Trophoblast cell (in vitro differentiated cells and primary cell): Measurements from ENCODE around the gene CARM1.
A peak's percentile ranks its signal among the peaks of the same experiment; 100 is the strongest.

Experiments used
- DNase-seq, 2 donors: peaks; one replicate each; pipeline ENCODE4 v3.0.0-alpha.2; 2016
- H2AFZ ChIP-seq: 2 replicates; pipeline ENCODE4 v1.6.1; 2013; ENCODE audit warnings: low read length, moderate library complexity, mild to moderate bottlenecking; ENCODE audit not compliant: insufficient read depth, poor library complexity
- H2AK5ac ChIP-seq: 2 replicates; pipeline ENCODE4 v1.6.1; 2013; ENCODE audit warnings: mild to moderate bottlenecking, low read length
- H2BK120ac ChIP-seq: 2 replicates; pipeline ENCODE4 v1.6.1; 2013; ENCODE audit warnings: low read length, mild to moderate bottlenecking, moderate library complexity; ENCODE audit not compliant: insufficient read depth, poor library complexity
- H2BK12ac ChIP-seq: 2 replicates; pipeline ENCODE4 v1.6.1; 2013; ENCODE audit warnings: mild to moderate bottlenecking, low read length, moderate library complexity
- H2BK5ac ChIP-seq: 2 replicates; pipeline ENCODE4 v1.6.1; 2013; ENCODE audit warnings: low read length, low read depth, moderate library complexity, mild to moderate bottlenecking; ENCODE audit not compliant: poor library complexity
- H3K14ac ChIP-seq: 2 replicates; pipeline ENCODE4 v1.6.1; 2013; ENCODE audit warnings: mild to moderate bottlenecking, low read length
- H3K18ac ChIP-seq: 2 replicates; pipeline ENCODE4 v1.6.1; 2013; ENCODE audit warnings: mild to moderate bottlenecking, low read length
- H3K23ac ChIP-seq: 2 replicates; pipeline ENCODE4 v1.6.1; 2013; ENCODE audit warnings: low read length
- H3K27ac ChIP-seq: 2 replicates; pipeline ENCODE4 v1.5.1; 2013; ENCODE audit warnings: low read depth, mild to moderate bottlenecking, inconsistent platforms, low read length, moderate library complexity
- H3K27me3 ChIP-seq: 2 replicates; pipeline ENCODE4 v1.6.1; 2013; ENCODE audit warnings: inconsistent platforms, mild to moderate bottlenecking, low read length, moderate library complexity; ENCODE audit not compliant: insufficient read depth
- H3K36me3 ChIP-seq, 2 experiments: 1 replicate in 1 of 2; 2 replicates in 1 of 2; pipeline ENCODE4 v1.6.1; 2013; ENCODE audit warnings: low read length in 2 of 2, mild to moderate bottlenecking in 2 of 2, moderate library complexity in 1 of 2; ENCODE audit not compliant: insufficient read depth in 2 of 2, control insufficient read depth in 1 of 2
- H3K4ac ChIP-seq: 2 replicates; pipeline ENCODE4 v1.6.1; 2013; ENCODE audit warnings: low read depth, mild to moderate bottlenecking, low read length, moderate library complexity
- H3K4me1 ChIP-seq, 2 experiments: 1 replicate in 1 of 2; 2 replicates in 1 of 2; pipeline ENCODE4 v1.6.1; 2013; ENCODE audit warnings: low read length in 2 of 2, mild to moderate bottlenecking in 2 of 2, moderate library complexity in 1 of 2; ENCODE audit not compliant: insufficient read depth in 2 of 2, control insufficient read depth in 1 of 2
- H3K4me2 ChIP-seq: 2 replicates; pipeline ENCODE4 v1.6.1; 2013; ENCODE audit warnings: inconsistent platforms, mild to moderate bottlenecking, low read length, moderate library complexity
- H3K4me3 ChIP-seq: 2 replicates; pipeline ENCODE4 v1.5.1; 2013; ENCODE audit warnings: mild to moderate bottlenecking, low read depth, low read length, inconsistent platforms
- H3K79me1 ChIP-seq: one replicate; pipeline ENCODE4 v1.6.1; 2013; ENCODE audit warnings: low read length
- H3K79me2 ChIP-seq: 2 replicates; pipeline ENCODE4 v1.6.1; 2013; ENCODE audit warnings: low read length, mild to moderate bottlenecking; ENCODE audit not compliant: control insufficient read depth, insufficient read depth, poor library complexity
- H3K9ac ChIP-seq: 2 replicates; pipeline ENCODE4 v1.6.1; 2013; ENCODE audit warnings: mild to moderate bottlenecking, low read length
- H3K9me3 ChIP-seq: 2 replicates; pipeline ENCODE4 v1.6.1; 2013; ENCODE audit warnings: low read depth, mild to moderate bottlenecking, control low read depth, inconsistent platforms, low read length; ENCODE audit not compliant: insufficient read depth
- H4K12ac ChIP-seq: 2 replicates; pipeline ENCODE4 v1.6.1; 2013; ENCODE audit warnings: low read depth, mild to moderate bottlenecking, low read length, moderate library complexity
- H4K8ac ChIP-seq: 2 replicates; pipeline ENCODE4 v1.6.1; 2013; ENCODE audit warnings: low read depth, mild to moderate bottlenecking, low read length, moderate library complexity
- H4K91ac ChIP-seq: one replicate; pipeline ENCODE4 v1.6.1; 2013; ENCODE audit warnings: low read depth, mild to moderate bottlenecking, low read length, moderate library complexity
- WGBS: extraction: QIAGEN DNeasy Blood & Tissue Kit; methylation state at CpG from one replicate; pipeline ENCODE4 v1.1.7; 2013; ENCODE audit warnings: missing lambda C conversion rate; ENCODE audit not compliant: insufficient read length, insufficient coverage; ENCODE audit errors: extremely low coverage; 5-methylcytosine and 5-hydroxymethylcytosine counted together

Gene CARM1

DNA sequence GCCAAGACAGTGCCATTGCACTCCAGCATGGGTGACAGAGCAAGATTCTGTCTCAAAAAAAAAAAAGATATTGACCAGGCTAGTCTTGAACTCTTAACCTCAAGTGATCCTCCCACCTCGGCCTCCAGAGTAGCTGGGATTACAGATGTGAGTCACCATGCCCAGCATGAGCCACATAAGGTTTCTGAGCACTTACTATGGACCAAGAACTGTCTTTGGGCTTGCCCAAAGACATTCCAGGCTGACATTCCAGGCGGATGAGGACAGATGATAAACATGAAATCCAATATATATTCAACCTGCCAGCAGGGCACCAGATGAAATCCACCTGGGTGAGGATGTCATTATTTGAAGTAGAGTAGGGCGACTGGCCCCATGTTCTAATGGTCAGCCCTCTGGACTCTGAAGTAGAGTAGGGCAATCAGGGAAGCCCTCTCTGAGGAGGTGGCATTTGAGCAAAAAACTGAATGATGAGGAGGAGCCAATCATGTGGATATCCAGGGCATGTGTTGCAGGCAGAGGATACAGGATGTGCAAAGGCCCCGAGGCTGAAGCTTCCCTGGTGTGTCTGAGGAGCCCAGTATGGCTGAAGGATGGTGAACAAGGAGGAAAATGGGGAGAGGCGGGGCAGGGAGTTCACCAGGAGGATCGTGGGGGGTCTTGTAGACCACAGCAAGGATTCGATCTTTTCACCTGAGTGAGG is 19.1 kb upstream of the CARM1 start:
- Histone ChIP-seq H3K14ac (no peak overlapping the region), H3K23ac (peak overlapping the region; percentile 40), H3K9me3 (peaks cover 3% of the 10 kb centered on the region), H3K4me1 (no peaks in the 10 kb centered on the region), H2BK120ac (no peak overlapping the region), H3K27ac (no peak overlapping the region), H3K4me2 (no peak overlapping the region), H3K9ac (no peak overlapping the region), H2AFZ (no peak overlapping the region), H3K79me1 (no peaks in the 10 kb centered on the region), H2BK12ac (no peak overlapping the region), H3K79me2 (no peaks in the 10 kb centered on the region), H2BK5ac (no peak overlapping the region), H3K4me3 (no peak overlapping the region), H3K27me3 (no peaks in the 10 kb centered on the region), H4K12ac (no peak overlapping the region), H4K8ac (no peak overlapping the region), H3K36me3 (no peaks in the 10 kb centered on the region), H4K91ac (no peak overlapping the region), H3K4ac (no peak overlapping the region), H2AK5ac (no peak overlapping the region), H3K18ac (no peak overlapping the region)
- peak; percentile 75 to 81 for DNase-seq
- WGBS: no CpG with 5 or more reads among the region's 7 CpGs

DNA sequence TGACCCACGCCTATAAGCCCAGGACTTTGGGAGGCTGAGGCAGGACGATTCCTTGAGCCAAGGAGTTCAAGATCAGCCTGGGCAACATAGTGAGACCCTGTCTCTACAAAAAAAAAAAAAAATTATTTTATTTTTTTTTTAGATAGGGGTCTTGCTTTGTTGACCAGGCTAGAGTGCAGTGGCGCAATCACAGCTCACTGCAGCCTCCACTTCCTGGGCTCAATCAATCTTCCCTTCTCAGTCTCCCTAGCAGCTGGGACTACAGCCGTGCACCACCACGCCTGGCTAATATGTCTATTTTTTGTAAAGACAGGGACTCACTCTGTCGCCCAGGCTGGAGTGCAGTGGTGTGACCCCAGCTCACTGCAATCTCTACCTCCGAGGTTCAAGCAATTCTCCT is 18.4 kb upstream of the CARM1 start:
- no peaks in the 10 kb centered on the region for H3K4me1 ChIP-seq
- H3K9ac ChIP-seq: no peak overlapping the region
- H3K27me3 ChIP-seq: no peaks in the 10 kb centered on the region
- no peak overlapping the region for H2BK5ac ChIP-seq
- H4K12ac ChIP-seq: no peak overlapping the region
- no peak overlapping the region for H2BK12ac ChIP-seq
- no peak for DNase-seq
- WGBS: no CpG with 5 or more reads among the region's 7 CpGs
- no peak overlapping the region for H3K18ac ChIP-seq
- no peak overlapping the region for H4K91ac ChIP-seq
- peaks cover 3% of the 10 kb centered on the region for H3K9me3 ChIP-seq
- H3K79me1 ChIP-seq: no peaks in the 10 kb centered on the region
- H2AK5ac ChIP-seq: no peak overlapping the region
- H3K14ac ChIP-seq: no peak overlapping the region
- H3K4me2 ChIP-seq: no peak overlapping the region
- H4K8ac ChIP-seq: no peak overlapping the region
- H3K4me3 ChIP-seq: no peak overlapping the region
- no peak overlapping the region for H2BK120ac ChIP-seq
- no peak overlapping the region for H3K27ac ChIP-seq
- H3K79me2 ChIP-seq: no peaks in the 10 kb centered on the region
- no peak overlapping the region for H3K23ac ChIP-seq
- no peak overlapping the region for H2AFZ ChIP-seq
- H3K4ac ChIP-seq: no peak overlapping the region
- H3K36me3 ChIP-seq: no peaks in the 10 kb centered on the region

GRCh38 chr19:10854350-10855089 is 16.8 kb upstream of the CARM1 start:
- Histone ChIP-seq H4K91ac (no peak overlapping the region), H2AFZ (no peak overlapping the region), H2BK5ac (no peak overlapping the region), H3K18ac (no peak overlapping the region), H3K14ac (no peak overlapping the region), H2AK5ac (no peak overlapping the region), H3K4me3 (no peak overlapping the region), H3K27me3 (no peaks in the 10 kb centered on the region), H3K4ac (no peak overlapping the region), H3K23ac (no peak overlapping the region), H3K79me2 (no peaks in the 10 kb centered on the region), H2BK12ac (no peak overlapping the region), H3K9ac (no peak overlapping the region), H3K4me2 (no peak overlapping the region), H3K9me3 (peaks cover 3% of the 10 kb centered on the region), H3K4me1 (no peaks in the 10 kb centered on the region), H4K8ac (no peak overlapping the region), H3K27ac (no peak overlapping the region), H3K79me1 (no peaks in the 10 kb centered on the region), H3K36me3 (no peaks in the 10 kb centered on the region), H4K12ac (no peak overlapping the region), H2BK120ac (no peak overlapping the region)
- no peak for DNase-seq
- no CpG with 5 or more reads among the region's 7 CpGs for WGBS

- no CpG with 5 or more reads among the region's 5 CpGs for WGBS
- Histone ChIP-seq H2AK5ac (no peak overlapping the region), H2BK5ac (no peak overlapping the region), H3K9ac (no peak overlapping the region), H3K4me2 (no peak overlapping the region), H3K27ac (no peak overlapping the region), H3K79me2 (no peaks in the 10 kb centered on the region), H3K27me3 (no peaks in the 10 kb centered on the region), H3K79me1 (no peaks in the 10 kb centered on the region), H4K91ac (no peak overlapping the region), H2BK120ac (no peak overlapping the region), H3K4me3 (no peak overlapping the region), H2AFZ (no peak overlapping the region), H3K9me3 (peaks cover 3% of the 10 kb centered on the region), H3K18ac (no peak overlapping the region), H4K12ac (no peak overlapping the region), H3K36me3 (no peaks in the 10 kb centered on the region), H3K23ac (no peak overlapping the region), H3K4me1 (no peaks in the 10 kb centered on the region), H4K8ac (no peak overlapping the region), H3K4ac (no peak overlapping the region), H2BK12ac (no peak overlapping the region), H3K14ac (no peak overlapping the region)
- DNase-seq: peak in 1 of 2 donors; percentile 43
Observed at GRCh38 chr19:10855879-10856522, 15.4 kb upstream of the CARM1 start.
